Fibroblast of pulmonary artery (primary cell): ENCODE results near the gene SH3D19.
A peak's percentile ranks its signal among the peaks of the same experiment; 100 is the strongest.
"Not testable (repeated sequence)": the region's sequence is repeated elsewhere in the genome, so short reads cannot be mapped to it uniquely, and the experiment has no call there.

ENCODE experiments used
- DNase-seq: peaks from one replicate; pipeline ENCODE4 v3.0.0-alpha.2; 2010; ENCODE audit warnings: low read depth
- H3K4me3 ChIP-seq: replicated peaks from 2 replicates; pipeline ENCODE4 v1.5.1; 2011; ENCODE audit warnings: low read depth, mild to moderate bottlenecking, control low read depth, low read length, moderate library complexity
- CTCF ChIP-seq: IDR thresholded peaks from 2 replicates; pipeline ENCODE4 v1.5.1; 2011; ENCODE audit warnings: mild to moderate bottlenecking, control low read depth, low read length, inconsistent platforms; ENCODE audit errors: missing control alignments

SH3D19 gene

DNA sequence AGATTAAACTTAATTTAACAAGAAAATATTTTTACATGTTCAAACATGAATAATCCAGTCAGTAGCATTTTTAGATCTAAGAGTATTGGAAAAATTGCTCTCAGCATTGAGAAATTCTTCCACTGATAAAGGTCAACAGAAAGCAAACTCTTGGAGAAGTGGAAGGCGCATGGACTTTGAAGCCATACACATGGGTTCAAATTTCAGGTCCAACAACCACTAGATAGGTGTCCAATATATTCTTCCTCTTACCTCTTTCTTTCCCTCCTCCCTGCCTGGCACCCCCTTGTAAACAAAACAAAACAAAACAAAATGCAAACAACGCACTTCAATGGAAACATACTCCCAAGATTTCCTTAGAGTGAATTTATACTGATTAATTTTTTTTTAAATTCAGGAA is 76.9 kb downstream of the SH3D19 start:
- H3K4me3 ChIP-seq: no peak overlapping the region
- no peak for DNase-seq
- no peak for TF ChIP-seq CTCF

DNA sequence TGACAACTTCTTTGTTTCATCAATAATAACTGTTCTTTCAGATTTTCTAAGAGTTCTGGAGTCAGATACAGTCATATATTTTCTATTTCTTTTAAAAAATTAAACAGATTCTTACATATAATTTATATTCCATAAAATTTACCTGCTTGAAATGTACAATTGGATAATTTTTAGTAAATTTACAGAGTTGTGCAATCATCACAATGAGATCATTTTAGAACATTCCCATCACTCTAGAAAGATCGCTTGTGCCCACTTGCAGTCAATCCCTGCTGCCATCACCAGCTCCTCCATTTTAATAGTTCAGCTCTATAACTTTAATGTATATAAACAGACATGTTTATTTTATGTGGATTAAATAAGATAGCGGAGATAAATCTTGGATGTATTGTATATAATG is 78.0 kb downstream of the SH3D19 start:
- no peak overlapping the region for H3K4me3 ChIP-seq
- TF ChIP-seq CTCF: no peak
- DNase-seq: no peak

DNA sequence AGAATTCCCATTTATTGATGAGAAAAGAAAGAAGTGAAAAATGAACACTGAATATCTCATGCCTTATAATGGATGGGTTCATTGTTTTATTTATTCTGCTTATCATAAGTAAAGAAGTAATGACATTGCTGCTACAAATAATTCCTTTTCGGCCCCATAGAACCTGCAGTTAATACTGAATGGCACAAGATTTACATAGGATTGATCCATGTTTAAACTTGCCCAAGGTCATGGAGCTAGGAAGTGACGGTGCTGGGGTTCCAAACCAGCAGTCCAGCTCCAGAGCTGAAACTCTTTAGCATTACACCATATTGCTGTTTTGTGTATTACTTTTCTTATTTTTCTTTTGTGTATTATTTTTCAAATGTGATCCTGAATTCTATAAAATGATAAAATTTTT is 78.7 kb downstream of the SH3D19 start:
- DNase-seq: no peak
- no peak for TF ChIP-seq CTCF
- no peak overlapping the region for H3K4me3 ChIP-seq

DNA sequence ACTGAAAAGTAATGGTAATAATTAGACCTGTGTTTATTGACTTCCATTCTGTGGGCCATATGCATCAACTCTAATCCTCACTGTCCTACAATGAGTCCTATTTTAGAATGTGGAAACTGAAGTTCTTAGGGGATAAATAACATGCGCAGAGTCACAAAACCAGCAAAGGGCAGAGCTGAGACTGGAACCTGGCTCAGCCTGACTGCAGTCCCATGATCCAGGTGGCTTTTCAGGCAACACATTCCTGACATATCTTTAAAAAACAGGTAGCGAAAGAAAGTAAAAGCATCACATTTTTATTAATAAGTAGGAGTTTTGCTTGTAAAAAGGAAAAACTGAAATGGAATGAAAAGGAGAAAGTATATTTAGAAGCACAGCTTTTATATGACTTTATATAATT is 83.1 kb downstream of the SH3D19 start:
- no peak for DNase-seq
- H3K4me3 ChIP-seq: no peak overlapping the region
- no peak for TF ChIP-seq CTCF

DNA sequence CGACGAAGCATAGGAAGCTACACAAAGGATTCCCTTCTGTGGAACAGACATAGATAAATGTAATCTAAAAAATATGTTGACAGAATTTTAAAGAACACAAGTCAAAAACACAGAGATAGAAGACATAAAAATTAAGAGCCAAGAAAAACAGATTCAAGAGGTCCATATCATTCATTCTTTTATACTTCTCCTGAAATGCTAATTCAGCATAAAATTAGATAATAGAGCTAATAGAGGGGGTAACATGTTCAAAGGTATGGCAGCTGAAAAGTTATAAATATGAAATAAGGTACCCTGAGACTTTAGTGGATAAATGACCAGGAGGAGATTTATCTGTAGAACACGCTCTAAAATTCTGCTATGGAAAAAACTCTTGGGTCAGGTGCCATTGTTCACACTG is 85.8 kb downstream of the SH3D19 start:
- H3K4me3 ChIP-seq: no peak overlapping the region
- TF ChIP-seq CTCF: no peak
- DNase-seq: no peak

DNA sequence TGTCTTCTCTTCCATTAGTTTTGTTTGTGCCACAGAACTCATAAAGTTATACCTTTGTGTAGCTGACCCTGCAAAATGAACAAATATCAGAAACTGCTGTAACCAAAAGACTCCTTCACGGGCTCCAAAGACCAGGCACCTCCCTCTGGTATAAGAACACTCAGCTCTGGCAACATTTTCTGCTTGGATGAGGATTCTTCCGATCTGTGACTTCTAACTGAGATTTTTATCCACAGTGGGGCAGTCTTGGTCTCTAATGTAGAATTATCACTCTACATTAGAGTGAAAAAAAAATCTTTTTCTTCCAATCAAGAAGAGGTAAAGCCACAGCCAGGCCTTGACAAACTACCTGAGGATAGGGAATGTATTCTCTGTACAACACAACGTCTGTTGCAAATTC is 86.9 kb downstream of the SH3D19 start:
- DNase-seq: peak; percentile 44
- H3K4me3 ChIP-seq: no peak overlapping the region
- no peak for TF ChIP-seq CTCF

DNA sequence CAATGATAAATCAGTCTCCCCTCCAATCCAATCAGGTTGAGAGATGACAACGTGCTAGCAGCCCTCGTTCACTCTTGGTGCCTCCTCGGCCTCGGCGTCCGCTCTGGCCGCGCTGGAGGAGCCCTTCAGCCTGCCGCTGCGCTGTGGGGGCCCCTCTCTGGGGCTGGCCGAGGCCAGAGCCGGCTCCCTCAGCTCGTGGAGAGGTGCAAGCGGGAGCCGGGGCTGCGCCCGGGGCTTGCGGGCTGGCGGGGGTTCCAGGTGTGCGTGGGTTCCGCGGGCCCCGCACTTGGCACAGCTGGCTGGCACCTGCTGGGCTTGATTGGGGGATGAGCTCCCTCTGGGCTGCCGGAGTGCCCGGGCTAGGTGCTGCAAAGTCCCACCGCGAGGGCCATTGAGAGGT is 89.4 kb downstream of the SH3D19 start:
- H3K4me3 ChIP-seq: no peak overlapping the region
- DNase-seq: no peak
- no peak for TF ChIP-seq CTCF

GRCh38 chr4:151235373-151235772 is 90.0 kb downstream of the SH3D19 start:
- H3K4me3 ChIP-seq, DNase-seq: not testable (repeated sequence)
